NCI-H1105 (cell line): Measurements from ENCODE around the gene BSND.

Source experiments
- DNase-seq: peaks from one replicate; lab custom pipeline; 2025; lab: John Stamatoyannopoulos, UW

BSND gene

DNA sequence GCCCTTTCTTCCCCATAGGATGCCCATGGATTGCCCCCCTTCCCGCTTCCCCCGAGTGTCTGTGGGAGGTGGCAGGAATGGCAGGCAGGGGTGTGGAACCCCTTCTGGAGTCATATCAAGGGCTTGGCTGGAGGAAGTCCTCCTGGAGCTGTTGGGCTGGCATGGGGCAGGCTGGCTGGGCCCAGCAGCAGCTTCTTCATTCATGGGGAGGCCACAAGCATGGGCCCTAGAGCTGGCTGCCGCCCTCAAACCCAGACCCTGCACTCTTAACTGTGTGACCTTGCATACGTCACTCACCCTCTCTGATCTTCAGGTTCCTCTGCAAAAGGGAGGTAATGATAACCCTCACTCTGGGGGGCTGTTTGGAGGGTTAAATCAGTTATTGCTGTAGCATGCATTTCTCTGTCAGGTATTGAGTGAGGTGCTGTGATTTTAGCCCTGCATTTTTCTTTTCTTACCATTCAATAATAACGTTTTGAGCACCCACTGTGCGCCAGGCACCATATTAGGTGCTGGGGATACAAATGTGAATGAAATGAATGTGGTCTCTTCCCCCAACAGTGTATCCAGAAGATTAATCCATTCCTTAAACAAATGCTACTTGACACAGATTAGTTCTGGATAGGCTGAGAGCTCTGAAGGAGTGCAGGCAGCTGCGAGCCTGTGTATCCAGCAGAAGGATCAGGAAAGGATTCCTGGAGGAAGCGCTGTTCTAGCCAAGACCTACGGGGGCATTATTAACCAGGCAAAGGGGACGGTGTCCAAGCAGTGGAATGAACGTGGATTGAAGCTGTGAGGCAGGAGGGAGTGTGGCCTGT, 49.9 kb downstream of the BSND start:
- no peak for DNase-seq

DNA sequence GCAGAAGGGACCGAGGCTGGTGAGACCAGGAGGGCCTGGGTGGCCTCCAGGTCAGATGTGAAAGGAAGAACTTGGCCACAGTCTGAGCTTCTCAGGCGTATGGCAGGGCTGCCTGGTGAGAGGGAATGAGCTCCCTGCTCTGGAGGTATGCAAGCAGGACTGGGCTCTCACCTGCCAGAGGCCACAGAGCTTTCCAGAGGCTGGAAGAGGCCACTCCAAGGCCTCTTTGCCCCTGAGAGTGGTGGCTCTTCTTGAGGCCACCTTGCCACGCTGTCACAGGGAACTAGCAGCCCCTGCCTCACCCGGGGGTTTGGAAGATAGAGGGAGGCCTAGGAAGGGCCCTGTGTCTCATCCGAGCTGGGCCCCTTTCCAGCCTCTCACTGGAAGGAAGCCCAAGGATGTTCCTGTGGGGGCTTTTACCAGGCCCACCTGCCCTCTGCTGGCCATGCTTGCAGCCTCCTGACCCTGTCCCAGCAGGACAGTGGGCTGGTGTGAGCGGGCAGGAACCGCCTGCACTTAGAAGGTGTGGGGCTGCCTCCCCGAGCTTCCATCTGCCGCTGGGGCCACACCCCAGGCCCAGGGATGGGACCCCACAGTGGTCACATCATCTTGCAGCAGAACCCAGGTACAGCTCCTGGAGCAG, 50.7 kb downstream of the BSND start:
- no peak for DNase-seq

GRCh38 chr1:55049914-55050278, 51.2 kb downstream of the BSND start:
- no peak for DNase-seq

GRCh38 chr1:55050283-55050682, 51.5 kb downstream of the BSND start:
- no peak for DNase-seq

DNA sequence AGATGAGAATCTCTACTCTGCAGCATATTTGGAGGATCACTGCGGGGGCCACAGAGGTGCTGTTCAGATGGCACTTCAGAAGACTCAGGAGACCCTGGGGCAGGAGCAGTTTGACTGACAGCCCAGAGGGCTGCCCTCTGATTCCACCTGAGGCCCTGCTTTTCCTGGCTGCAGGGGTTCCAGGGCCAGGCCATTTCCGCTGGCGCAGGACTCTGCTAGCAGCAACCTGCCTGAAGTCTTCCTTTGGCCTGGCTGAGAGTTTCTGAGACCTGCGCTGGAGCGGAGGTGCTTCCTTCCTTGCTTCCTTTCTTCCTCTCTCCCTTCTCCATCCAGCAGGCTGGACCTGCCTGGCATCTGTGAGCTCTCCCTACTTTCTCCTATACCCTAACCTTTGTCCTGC, 52.4 kb downstream of the BSND start:
- no peak for DNase-seq

GRCh38 chr1:55051621-55052020, 52.9 kb downstream of the BSND start:
- no peak for DNase-seq

GRCh38 chr1:55052221-55053142, 53.7 kb downstream of the BSND start:
- DNase-seq = no peak

GRCh38 chr1:55053265-55053954, 54.7 kb downstream of the BSND start:
- DNase-seq = no peak

DNA sequence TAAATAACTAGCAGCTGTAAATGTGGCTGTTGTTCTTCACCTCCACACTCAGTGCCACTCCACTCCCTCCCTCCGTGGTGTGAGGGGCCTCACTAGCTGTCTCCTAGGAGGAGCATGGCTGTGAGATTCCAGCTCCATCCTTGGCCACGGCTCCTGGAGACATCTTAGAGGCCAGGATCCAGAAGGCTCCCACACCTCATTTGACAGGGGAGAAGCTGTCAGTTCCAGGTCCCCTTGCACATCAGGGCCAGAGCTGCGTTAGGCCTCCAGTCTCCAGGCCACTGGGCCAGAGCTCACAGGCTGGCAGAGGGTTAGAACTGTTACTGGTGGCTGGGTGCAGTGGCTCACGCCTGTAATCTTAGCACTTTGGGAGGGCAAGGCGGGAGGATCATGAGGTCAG, 55.7 kb downstream of the BSND start:
- DNase-seq = no peak

DNA sequence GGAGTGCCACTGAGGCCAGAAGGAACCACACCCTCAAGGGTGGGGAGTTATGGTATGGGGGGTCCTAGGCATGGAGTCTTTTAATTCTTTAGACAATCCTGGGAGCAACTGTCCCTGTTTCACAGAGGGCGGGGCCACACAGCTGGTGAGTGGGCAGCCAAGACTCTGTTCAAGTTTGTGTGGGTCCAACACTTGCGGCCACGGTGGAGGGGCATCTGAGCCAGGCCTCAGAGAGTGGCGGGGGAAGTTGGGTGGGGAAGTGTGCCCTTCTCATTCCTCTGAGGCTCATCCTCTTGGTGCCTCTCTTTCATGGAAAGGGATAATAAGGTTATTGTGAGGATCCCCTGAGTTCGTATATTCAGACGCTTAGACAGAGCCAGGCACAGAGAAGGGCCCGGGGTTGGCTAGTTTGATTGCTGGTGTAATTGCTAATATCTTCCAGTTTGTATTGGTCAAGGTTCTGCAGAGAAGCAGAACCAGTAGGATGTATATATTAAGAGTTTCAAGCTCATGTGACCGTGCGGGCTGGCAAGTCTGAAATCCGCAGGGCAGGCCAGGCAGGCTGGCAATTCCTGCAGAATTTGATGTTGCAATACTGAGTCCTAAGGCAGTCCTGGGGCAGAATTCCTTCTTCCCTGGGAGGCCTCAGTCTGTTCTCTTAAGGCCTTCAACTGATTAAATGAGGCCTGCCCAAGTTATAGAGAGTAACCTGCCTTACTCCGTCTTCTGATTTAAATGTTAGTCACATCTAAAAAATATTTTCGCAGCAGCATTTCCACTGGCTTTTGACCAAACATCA, 56.5 kb downstream of the BSND start:
- DNase-seq = no peak

DNA sequence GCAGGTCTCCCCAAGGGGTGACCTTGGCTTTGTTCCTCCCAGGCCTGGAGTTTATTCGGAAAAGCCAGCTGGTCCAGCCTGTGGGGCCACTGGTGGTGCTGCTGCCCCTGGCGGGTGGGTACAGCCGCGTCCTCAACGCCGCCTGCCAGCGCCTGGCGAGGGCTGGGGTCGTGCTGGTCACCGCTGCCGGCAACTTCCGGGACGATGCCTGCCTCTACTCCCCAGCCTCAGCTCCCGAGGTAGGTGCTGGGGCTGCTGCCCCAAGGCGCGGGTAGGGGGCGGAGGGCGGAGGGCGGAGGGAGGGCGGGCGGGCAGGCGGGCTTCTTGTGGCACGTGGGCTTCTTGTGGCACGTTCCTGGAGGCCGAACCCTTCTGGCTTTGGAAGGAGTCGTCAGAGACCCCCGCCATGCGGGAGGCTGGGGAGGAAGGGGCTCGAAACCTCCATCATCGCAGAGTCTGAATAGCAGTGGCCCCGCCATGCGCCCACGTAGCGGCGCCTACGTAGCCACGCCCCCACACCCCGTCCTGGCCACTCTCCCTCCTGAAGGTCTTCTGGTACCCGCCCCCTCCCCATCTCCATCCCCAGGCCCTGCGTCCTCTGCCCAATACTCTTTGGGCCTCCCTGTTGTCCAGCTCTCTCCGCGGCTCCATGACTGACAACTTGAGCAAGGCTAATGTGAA, 57.4 kb downstream of the BSND start:
- DNase-seq = no peak

DNA sequence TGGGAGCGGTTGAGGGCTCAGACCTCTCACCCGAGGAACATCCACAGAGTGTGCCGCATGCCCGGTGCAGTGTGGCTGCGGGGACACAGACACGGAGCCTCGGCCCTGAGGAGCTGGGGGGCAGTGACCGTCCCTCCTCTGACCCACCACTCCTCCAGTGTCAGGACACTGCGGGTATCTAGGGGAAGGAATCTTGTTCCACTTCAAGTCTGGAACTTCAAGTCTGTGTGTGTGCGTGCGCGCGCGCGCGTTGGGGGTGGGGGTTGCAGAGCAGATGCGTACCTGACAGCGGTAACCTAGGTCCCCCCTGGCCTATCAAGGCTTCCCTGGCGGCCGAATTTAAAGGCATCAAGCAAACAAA, 57.9 kb downstream of the BSND start:
- DNase-seq = no peak

DNA sequence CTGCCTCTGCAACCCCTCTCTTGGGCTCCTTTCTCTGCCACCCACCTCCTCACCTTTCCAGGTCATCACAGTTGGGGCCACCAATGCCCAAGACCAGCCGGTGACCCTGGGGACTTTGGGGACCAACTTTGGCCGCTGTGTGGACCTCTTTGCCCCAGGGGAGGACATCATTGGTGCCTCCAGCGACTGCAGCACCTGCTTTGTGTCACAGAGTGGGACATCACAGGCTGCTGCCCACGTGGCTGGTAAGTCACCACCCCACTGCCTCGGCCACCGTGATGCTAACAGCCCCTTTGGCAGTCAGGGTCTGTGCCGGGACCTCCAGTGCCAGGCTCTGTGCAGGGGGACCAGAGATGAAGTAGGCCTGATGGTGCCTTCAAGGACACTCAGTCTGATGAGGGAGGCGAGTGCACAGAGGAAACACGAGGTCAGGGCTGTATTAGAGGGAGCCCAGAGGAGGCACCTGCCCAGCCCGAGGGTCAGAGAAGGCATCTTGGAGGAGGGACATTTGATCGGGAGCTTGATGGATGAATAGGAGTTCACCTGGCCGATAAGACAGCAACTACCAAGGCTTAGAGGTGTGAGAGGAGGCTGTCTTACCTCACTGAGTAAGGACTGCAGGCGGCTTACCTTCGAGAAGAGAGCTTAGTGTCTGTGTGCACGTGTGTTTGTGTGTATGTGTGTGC, 58.7 kb downstream of the BSND start:
- DNase-seq = no peak

DNA sequence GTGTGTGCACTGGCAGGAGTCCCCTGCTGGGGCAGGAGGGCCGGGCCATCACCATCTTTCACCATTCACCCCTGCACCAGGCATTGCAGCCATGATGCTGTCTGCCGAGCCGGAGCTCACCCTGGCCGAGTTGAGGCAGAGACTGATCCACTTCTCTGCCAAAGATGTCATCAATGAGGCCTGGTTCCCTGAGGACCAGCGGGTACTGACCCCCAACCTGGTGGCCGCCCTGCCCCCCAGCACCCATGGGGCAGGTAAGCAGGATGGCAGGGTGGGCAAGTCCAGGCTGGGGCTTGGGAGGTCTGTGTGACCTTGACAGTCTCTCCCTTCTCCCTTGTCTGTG, 59.2 kb downstream of the BSND start:
- DNase-seq = no peak

DNA sequence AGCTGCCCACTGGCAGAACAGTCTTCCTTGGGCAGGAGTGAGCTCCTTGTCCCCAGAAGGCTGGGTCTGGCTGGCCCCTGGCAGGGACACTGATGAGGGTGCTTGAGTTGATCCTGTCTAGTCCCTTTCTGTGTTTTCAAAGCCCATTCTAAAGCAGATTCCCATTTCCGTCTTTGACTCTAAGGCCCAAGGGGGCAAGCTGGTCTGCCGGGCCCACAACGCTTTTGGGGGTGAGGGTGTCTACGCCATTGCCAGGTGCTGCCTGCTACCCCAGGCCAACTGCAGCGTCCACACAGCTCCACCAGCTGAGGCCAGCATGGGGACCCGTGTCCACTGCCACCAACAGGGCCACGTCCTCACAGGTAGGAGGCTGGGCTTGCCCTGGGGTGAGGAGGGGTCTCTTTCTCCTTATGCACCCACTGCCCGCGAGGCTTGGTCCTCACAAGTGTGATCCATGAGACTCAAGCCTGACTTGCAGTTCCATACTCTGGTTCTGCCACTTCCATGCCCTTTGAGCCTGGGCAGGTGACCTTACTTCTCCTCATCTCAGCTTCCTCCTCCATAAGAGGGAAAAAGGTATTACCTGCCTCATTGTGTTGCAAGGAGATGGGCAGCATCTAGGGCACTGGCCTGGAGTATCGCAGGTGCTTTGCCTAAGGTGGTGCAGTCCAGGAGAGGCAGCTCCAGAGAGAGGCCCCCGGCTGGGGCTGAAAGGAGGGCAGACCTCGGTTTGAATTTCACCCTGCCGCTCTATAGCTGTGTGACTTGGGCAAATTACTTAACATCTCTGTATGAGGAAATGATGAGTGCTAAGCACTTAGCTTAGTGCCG, 60.8 kb downstream of the BSND start:
- DNase-seq = no peak

DNA sequence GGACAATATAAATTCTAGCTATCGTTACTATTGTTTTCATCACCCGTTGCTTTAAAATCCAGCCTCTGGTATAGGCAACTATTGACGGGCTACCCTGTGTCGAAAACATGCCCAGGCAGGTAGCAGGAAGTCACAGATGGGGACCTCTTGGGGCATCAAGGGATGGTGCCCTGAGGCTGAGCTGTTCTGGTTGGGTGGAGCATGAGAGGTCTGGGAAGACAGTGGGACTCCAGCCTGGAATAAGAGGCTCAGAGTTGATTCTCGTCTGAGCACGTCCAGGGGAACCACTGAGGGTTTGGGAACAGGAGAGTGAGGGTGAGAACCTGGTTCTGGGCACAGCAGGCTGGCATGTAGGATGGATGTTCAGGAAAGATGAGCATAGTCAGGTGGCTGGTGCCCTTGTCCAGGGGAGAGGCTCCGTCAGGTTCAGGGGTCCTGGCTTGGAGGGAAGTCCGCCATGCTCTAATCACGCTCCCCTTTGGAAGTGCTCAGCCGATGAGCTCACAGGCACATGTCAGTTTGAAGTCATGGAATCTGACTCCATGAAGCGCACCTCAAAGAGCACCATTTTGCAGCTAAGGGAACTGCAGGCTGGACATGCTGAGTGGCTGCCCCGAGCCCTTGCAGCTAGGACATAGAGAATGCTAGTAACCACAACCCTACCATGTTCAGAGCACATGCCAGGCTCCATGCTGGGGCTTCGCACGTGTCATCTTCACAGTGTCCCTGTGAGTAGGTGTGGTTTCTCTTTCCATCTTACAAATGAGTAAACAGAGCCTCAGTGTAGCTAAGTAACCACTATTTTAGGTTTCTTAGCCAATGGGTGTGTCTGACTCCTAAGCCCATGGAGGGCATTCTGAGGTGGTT, 61.6 kb downstream of the BSND start:
- no peak for DNase-seq

DNA sequence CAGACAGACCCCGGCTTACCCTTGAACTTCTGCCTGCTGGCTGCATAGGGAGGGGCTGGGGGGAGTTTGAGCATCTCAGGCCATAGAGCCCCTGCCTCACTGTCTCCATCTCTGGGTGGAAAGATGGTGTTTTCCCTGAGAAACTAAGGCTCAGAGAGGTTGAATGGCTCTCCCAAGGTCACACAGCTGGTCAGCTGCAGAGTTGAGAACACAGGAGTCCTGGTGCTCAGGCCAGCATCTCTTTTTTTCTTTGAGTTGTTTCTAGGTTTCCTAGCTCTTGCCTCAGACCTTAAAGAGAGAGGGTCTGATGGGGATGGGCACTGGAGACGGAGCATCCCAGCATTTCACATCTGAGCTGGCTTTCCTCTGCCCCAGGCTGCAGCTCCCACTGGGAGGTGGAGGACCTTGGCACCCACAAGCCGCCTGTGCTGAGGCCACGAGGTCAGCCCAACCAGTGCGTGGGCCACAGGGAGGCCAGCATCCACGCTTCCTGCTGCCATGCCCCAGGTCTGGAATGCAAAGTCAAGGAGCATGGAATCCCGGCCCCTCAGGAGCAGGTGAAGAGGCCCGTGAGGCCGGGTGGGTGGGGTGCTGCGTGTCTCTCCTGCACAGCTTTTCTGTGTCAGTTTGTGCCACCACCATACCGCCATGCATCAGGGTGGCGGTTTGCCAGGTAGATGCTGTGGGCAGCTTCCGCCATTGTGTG, 62.4 kb downstream of the BSND start:
- no peak for DNase-seq
